Measurements from ENCODE around the gene IFNGR2.
"Not testable (repeated sequence)": the region's sequence is repeated elsewhere in the genome, so short reads cannot be mapped to it uniquely, and the experiment has no call there.

The IFNGR2 gene

DNA sequence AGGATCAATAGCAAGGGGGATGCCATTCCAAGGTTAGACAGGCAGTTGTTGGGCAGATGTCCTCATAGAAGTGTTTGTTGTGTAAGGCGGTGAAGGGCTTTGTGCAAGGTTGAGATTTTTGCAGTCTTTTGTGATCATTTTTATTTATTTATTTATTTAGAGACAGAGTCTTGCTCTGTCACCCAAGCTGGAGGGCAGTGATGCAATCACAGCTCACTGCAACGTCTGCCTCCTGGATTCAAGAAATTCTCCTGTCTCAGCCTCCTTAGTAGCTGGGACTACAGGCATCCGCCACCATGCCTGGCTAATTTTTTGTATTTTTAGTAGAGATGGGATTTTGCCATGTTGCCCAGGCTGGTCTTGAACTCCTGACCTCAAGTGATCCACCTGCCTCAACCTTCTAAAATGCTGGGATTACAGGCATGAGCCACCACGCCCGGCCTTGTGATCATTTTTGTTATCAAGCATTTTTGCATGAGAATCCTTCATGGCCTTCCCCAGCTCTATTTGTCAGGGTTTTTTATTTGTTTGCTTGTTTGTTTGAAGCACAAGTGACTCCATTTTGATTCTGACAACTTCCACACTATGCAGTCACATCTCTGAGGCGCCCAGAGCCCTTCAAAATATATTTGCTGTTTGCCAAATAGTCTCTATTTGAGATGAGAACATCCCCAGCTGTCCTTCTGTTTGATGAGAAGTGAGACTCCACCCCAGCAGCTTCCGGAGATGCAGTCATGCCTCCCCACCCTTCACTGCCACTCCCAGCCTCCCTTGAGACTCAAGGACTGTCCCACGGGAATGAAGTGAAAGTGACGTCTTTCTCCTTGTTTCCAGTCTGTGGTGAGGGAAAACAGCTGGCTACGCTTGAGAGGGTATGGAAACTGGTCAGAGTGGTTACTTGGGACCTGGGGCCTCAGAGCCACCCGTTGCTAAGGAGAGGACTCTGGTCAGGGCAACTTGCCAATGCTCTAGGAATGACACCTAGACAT lies 38.6 kb downstream of the IFNGR2 start:
- no peaks in the 10 kb centered on the region for H3K27me3 ChIP-seq (ENCODE audit: insufficient read depth, poor library complexity, severe bottlenecking)
- no peak overlapping the region for H3K4me3 ChIP-seq (ENCODE audit: severe bottlenecking)
- TF ChIP-seq, protein P1, sequence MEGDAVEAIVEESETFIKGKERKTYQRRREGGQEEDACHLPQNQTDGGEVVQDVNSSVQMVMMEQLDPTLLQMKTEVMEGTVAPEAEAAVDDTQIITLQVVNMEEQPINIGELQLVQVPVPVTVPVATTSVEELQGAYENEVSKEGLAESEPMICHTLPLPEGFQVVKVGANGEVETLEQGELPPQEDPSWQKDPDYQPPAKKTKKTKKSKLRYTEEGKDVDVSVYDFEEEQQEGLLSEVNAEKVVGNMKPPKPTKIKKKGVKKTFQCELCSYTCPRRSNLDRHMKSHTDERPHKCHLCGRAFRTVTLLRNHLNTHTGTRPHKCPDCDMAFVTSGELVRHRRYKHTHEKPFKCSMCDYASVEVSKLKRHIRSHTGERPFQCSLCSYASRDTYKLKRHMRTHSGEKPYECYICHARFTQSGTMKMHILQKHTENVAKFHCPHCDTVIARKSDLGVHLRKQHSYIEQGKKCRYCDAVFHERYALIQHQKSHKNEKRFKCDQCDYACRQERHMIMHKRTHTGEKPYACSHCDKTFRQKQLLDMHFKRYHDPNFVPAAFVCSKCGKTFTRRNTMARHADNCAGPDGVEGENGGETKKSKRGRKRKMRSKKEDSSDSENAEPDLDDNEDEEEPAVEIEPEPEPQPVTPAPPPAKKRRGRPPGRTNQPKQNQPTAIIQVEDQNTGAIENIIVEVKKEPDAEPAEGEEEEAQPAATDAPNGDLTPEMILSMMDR (IDR thresholded peaks at IDR 0.05; ENCODE audit: poor library complexity, severe bottlenecking), result no peak
- H3K9me3 ChIP-seq (ENCODE audit: severe bottlenecking), result no peaks in the 10 kb centered on the region
- peak overlapping the region; percentile 42 for H3K27ac ChIP-seq (ENCODE audit: poor library complexity, severe bottlenecking)
- DNase-seq (ENCODE audit: low spot score), result no peak
- peak; percentile 90 for ATAC-seq (ENCODE audit: low read depth)
- H3K4me1 ChIP-seq (ENCODE audit: insufficient read depth, poor library complexity, severe bottlenecking), result peaks cover 13% of the 10 kb centered on the region
- H3K36me3 ChIP-seq (ENCODE audit: low read depth), result peaks cover 22% of the 10 kb centered on the region

DNA sequence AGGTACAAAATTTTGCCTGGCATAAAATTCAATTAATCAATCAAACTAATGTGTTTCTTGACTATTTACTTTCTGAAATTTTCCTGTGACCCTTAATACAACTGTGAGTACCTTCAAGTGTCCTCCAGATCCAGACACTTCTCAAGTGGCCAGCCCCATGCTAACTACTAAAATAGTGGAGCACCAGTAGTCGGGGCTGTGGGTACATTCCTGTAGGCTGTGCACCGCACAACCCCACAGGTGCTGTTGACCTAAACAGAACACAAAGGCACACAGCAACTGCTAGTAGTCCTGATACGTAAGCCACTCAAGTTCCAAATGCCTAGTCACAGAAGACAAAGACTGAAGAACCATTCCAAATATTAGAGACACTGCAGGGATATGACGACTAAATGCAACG lies 40.0 kb downstream of the IFNGR2 start:
- ATAC-seq (ENCODE audit: low read depth), result no peak
- no peaks in the 10 kb centered on the region for H3K27me3 ChIP-seq (ENCODE audit: insufficient read depth, poor library complexity, severe bottlenecking)
- H3K27ac ChIP-seq (ENCODE audit: poor library complexity, severe bottlenecking), result no peak overlapping the region

DNA sequence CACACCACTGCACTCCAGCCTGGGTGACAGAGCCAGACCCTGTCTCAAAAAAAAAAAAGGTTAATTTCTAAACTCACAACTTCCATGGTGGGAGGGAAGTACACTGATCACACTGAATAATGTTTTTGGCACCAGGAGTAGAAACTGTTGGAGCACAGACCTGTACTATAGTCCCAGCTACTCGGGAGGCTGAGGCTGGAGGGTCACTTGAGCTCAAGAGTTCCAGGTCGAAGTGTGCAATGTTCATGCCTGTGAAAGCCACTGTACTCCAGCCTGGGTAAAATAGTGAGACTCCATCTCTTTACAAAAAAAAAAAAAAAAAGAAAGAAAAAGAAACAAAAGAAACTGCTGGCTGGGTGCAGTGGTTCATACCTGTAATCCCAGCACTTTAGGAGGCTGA lies 41.3 kb downstream of the IFNGR2 start:
- no peak for DNase-seq (ENCODE audit: low spot score)
- TF ChIP-seq, protein P1 (IDR thresholded peaks at IDR 0.05; ENCODE audit: poor library complexity, severe bottlenecking), result no peak
- Histone ChIP-seq H3K4me1 (ENCODE audit: insufficient read depth, poor library complexity, severe bottlenecking) (peaks cover 13% of the 10 kb centered on the region), H3K27me3 (ENCODE audit: insufficient read depth, poor library complexity, severe bottlenecking) (no peaks in the 10 kb centered on the region), H3K9me3 (ENCODE audit: severe bottlenecking) (no peaks in the 10 kb centered on the region), H3K36me3 (ENCODE audit: low read depth) (peaks cover 11% of the 10 kb centered on the region; the same call in 1 of the 2 replicates), H3K27ac (ENCODE audit: poor library complexity, severe bottlenecking) (no peak overlapping the region), H3K4me3 (ENCODE audit: severe bottlenecking) (no peak overlapping the region)
- ATAC-seq (ENCODE audit: low read depth), result no peak

More for the DNA sequence above, 40.0 kb downstream of the IFNGR2 start:
- no peak overlapping the region for H3K4me3 ChIP-seq (ENCODE audit: severe bottlenecking)
- H3K36me3 ChIP-seq (ENCODE audit: low read depth), result peaks cover 15% of the 10 kb centered on the region
- DNase-seq (ENCODE audit: low spot score), result no peak
- no peaks in the 10 kb centered on the region for H3K9me3 ChIP-seq (ENCODE audit: severe bottlenecking)
- H3K4me1 ChIP-seq (ENCODE audit: insufficient read depth, poor library complexity, severe bottlenecking), result peaks cover 13% of the 10 kb centered on the region
- TF ChIP-seq, protein P1 (IDR thresholded peaks at IDR 0.05; ENCODE audit: poor library complexity, severe bottlenecking), result no peak

- Histone ChIP-seq H3K4me1 (ENCODE audit: insufficient read depth, poor library complexity, severe bottlenecking) (peaks cover 14% of the 10 kb centered on the region), H3K36me3 (ENCODE audit: low read depth) (peaks cover 27% of the 10 kb centered on the region)
- not testable (repeated sequence) for H3K27ac ChIP-seq (ENCODE audit: poor library complexity, severe bottlenecking); H3K4me3 ChIP-seq (ENCODE audit: severe bottlenecking); H3K27me3 ChIP-seq (ENCODE audit: insufficient read depth, poor library complexity, severe bottlenecking); H3K9me3 ChIP-seq (ENCODE audit: severe bottlenecking); ATAC-seq (ENCODE audit: low read depth); DNase-seq (ENCODE audit: low spot score)
Observed at GRCh38 chr21:33446620-33447019, 43.4 kb downstream of the IFNGR2 start.

GRCh38 chr21:33449616-33450015 lies 46.4 kb downstream of the IFNGR2 start:
- no peak for ATAC-seq (ENCODE audit: low read depth)
- peaks cover 44% of the 10 kb centered on the region for H3K36me3 ChIP-seq (ENCODE audit: low read depth)
- TF ChIP-seq, protein P1 (IDR thresholded peaks at IDR 0.05; ENCODE audit: poor library complexity, severe bottlenecking), result no peak
- no peak overlapping the region for H3K27ac ChIP-seq (ENCODE audit: poor library complexity, severe bottlenecking)
- no peaks in the 10 kb centered on the region for H3K9me3 ChIP-seq (ENCODE audit: severe bottlenecking)
- H3K4me3 ChIP-seq (ENCODE audit: severe bottlenecking), result no peak overlapping the region
- no peaks in the 10 kb centered on the region for H3K27me3 ChIP-seq (ENCODE audit: insufficient read depth, poor library complexity, severe bottlenecking)
- H3K4me1 ChIP-seq (ENCODE audit: insufficient read depth, poor library complexity, severe bottlenecking), result peaks cover 10% of the 10 kb centered on the region
- no peak for DNase-seq (ENCODE audit: low spot score)

Data from RWPE2 (cell line).